ENCODE data around the gene FECH. TPM values are rescaled to one million over a fixed set of nuclear protein-coding genes. Genes with fewer than 3 reads are reported as not detected.

The FECH gene
- polyA plus RNA-seq, 3 donors from 2014 or later: 37.1 to 59.9 (median 41.6) TPM

DNA sequence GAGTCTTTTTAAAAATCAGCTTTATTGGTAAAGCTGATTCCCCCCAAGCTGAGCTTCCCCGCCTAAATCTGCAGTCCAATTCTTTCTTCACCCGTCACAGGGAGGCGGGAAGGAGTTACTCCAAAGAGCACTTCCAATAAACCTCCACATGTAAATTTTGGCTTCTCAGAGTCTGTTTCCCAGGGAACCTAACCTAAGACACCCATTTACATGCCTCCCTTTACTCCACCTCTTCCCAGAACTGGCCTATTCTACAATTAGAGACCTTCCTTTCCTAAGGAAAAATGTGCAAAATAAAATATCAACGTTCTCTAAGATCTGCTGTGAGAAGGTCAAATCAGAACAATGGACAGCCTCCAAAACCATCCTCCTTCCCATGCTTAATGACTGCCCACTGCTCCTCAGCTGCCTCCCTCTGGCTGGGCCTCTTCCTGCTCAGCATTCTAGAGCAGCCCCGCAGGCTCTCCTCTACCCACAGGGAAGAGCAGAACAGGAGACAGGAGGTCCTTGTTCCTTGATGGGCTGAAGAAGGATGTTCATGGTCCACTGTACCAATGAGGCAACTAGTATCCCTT, 87.7 kb downstream of the FECH start:
- peaks cover 2 to 3% (median 2%) of the 10 kb centered on the region in 3 donors for H3K27me3 Mint-ChIP-seq (ENCODE audit: low read depth in 3 of 3)
- H3K9me3 Mint-ChIP-seq: peaks cover 0 to 4% (median 0%) of the 10 kb centered on the region in 6 donors
- H3K4me1 Mint-ChIP-seq: no peaks in the 10 kb centered on the region
- DNase-seq: no peak
- no peak overlapping the region for H3K4me3 Mint-ChIP-seq
- H3K36me3 Mint-ChIP-seq: no peaks in the 10 kb centered on the region
- no peak overlapping the region for H3K27ac Mint-ChIP-seq

Other genes starting within 250 kb of the FECH start
- not detected for gene ST8SIA3, start 234.1 kb downstream of the FECH start, polyA plus RNA-seq
- gene ONECUT2, start 151.3 kb downstream of the FECH start, polyA plus RNA-seq: not detected
- gene NARS1, start 35.1 kb upstream of the FECH start, polyA plus RNA-seq: 10 to 100 TPM; 31.1 to 63.7 (median 59.5) TPM
- gene ATP8B1, start 216.6 kb upstream of the FECH start, polyA plus RNA-seq: under 1 TPM in 1 of 3 donors, not detected in 2; 0.55 TPM

Data from immature natural killer cell (primary cell).